HG02763 (cell line): Measurements from ENCODE around the gene KLHL25.
"Not testable (repeated sequence)": the region's sequence is repeated elsewhere in the genome, so short reads cannot be mapped to it uniquely, and the experiment has no call there.

Experiments
- ATAC-seq: cut with Tn5 transposase; IDR thresholded peaks from one replicate; pipeline ENCODE4 v1.9.1; 2021; ENCODE audit warnings: mild to moderate bottlenecking, moderate library complexity; ENCODE audit not compliant: unreplicated experiment

KLHL25 gene

GRCh38 chr15:85794598-85795336, at the start of gene KLHL25:
TSS of gene KLHL25 (minus strand) at chr15:85794925. CDS start at chr15:85769810, 25,115 bp downstream.
- ATAC-seq: peak; percentile 96

GRCh38 chr15:85840802-85841152, 46.1 kb upstream of the KLHL25 start:
- ATAC-seq: no peak

GRCh38 chr15:85840079-85840801, 45.5 kb upstream of the KLHL25 start:
- ATAC-seq: peak; percentile 97

DNA sequence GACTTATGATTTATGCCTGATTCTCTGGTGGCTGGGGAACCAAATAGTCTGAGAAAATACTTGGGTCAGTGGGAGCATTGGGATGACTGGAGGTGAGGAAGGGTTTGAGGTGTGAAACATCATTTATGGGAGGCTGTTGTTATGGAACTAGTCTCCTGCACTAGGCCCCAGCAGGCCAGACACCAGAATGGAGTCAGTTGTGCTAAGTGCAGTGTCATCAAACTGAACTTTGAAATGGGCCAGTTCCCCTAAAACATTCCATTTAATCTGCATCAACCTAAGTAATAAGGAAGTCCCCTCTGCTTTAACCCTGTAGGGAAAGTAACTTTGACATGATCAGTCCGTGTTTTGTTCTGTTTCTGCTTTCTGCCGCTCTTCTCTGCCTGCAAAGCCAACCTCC, 44.9 kb upstream of the KLHL25 start:
- no peak for ATAC-seq

GRCh38 chr15:85838655-85839054, 43.9 kb upstream of the KLHL25 start:
- no peak for ATAC-seq

- no peak for ATAC-seq
Observed at GRCh38 chr15:85837881-85838280, 43.2 kb upstream of the KLHL25 start.

GRCh38 chr15:85837011-85837433, 42.3 kb upstream of the KLHL25 start:
- no peak for ATAC-seq

DNA sequence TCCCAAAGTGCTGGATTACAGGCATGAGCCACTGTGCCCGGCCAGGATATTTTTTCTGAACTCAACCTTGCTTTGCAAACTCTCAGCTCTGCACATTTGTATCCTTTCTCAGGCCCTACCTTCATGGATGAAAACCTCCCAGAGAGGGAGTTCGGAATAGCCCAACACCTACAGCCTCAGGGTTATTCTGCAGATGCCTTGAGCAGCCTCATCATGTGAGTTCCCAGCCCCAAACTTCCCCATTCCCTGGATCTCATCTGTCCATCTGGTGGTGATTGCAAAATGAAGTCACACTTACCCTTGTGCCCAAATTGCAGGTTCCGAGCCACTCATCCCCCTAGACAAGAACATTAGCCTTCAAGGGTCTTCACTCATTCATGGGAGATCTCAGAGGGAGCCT, 39.9 kb upstream of the KLHL25 start:
- ATAC-seq: no peak

GRCh38 chr15:85832394-85832793, 37.7 kb upstream of the KLHL25 start:
- ATAC-seq: no peak

DNA sequence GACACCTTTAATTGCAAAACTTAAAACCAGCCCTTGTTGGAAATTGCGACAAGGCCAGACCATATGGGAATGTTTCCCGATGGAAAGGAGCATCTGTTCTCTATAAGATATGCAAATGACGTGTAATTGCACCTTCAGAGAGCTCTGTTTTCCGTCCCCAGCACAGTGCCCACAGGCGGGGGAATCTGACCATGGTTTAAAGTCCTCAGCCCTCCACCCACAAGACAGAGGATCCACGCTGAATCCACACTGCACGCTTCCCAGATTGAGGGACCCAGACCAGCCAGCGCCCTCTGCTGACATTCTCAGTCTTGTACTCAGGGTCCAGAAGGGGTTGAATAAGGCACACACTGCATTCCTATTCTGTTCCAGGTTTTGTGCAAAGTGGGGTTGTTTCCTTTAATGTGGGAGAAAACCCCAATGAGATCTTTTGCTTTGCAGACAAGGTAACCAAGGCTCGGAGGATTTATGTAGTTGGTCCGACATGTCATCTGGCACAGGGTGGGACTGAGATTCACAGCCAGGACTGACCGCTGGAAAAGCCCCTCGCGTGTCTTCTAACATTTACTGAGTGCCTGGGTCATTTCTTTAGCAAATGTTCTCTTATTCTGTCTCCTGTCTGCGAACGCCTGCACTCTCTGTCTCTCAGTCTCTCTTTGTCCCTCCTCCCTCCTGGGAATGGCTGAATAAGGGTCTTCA, 36.8 kb upstream of the KLHL25 start:
- no peak for ATAC-seq

GRCh38 chr15:85829754-85830153, 35.0 kb upstream of the KLHL25 start:
- ATAC-seq: not testable (repeated sequence)

DNA sequence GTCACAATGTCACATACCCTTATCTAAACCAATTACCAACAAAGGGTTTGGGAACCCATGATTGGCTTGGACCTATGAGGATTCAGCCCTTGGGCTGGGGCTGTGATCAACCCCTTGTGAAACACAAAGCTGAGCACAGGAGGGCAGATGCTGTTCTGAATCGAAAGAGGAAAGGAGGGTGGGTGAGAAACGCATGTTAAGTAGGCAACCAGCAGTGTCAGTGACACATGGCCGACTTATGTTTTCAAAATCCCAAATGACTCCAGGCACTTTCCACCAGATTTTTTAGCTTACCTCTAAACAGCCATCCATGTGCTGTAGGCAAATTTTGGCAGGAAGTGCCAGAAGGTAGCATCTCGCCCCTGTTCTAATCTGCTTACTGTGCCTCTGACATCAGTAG, 34.1 kb upstream of the KLHL25 start:
- no peak for ATAC-seq

GRCh38 chr15:85828126-85828525, 33.4 kb upstream of the KLHL25 start:
- no peak for ATAC-seq

DNA sequence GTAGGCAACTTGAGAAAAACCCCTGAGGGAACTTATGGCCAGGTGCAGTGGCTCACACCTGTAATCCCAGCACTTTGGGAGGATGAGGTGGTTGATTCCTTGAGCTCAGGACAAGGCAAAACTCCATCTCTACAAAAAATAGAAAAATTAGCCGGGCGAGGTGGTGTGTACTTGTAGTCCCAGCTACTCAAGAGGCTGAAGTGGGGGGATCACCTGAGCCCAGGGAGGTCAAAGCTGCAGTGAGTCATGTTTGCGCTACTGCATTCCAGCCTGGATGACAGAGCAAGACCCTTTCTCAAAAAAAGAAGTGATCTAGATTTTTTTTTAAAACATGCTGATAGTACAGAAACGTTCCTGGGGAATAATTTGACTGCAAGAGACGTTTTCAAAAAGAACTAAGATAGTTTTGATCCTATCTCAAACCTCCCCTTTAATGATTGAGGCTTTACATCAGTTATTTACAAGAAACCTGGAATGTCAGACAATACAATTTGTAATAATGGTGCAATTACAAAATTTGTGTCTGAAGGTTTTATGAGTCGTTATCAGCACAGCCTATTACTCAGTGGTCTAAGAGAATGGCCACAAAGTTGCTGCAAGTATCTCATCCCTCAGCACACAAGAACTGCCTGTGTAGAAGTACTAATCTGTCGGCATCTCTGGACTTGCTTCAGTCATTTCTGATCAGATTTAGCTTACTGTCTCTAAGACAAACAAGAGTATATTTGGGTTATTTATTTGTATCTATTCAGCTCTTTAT, 32.2 kb upstream of the KLHL25 start:
- ATAC-seq: no peak

DNA sequence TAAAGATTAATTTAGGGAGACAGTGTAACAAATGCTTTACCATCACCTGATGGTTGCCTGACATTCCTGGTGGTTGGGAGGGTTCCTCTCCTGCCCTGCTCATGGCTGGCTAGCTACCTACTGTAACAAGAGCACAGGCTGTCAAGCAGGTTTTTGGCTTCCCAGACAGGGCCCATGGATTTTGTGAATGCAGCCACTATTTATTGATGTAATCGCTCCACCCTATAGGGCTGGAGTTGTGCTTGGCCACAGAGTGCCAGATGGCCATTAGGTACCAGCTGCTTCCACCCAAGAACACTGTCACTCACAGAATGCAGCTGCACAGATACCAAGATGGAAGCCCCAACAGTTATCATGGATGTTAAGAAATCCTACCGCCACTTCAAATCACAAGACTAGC, 31.0 kb upstream of the KLHL25 start:
- ATAC-seq: no peak

GRCh38 chr15:85825118-85825517, 30.4 kb upstream of the KLHL25 start:
- ATAC-seq: no peak

GRCh38 chr15:85821545-85821944, 26.8 kb upstream of the KLHL25 start:
- ATAC-seq: no peak

- ATAC-seq: no peak
Observed at GRCh38 chr15:85819938-85820337, 25.2 kb upstream of the KLHL25 start.

GRCh38 chr15:85813234-85813633, 18.5 kb upstream of the KLHL25 start:
- ATAC-seq: no peak

DNA sequence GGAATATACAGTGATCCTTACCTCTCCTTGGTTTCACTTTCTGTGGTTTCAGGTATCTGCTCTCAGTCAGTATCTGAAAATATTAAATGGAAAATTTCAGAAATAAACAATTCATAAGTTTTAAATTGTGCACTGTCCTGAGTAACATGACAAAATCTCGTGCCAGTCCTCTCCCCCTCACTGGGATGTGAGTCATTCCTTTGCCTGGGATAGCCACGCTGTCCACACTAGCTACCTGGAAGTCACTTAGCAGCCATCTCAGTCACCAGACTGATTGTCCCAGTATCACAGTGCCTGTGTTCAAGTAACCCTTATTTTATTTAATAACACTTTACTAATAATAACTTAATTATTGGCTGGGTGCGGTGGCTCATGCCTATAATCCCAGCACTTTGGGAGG, 15.3 kb upstream of the KLHL25 start:
- ATAC-seq: no peak

GRCh38 chr15:85805420-85805819, 10.7 kb upstream of the KLHL25 start:
- ATAC-seq: no peak
